ENCODE data around the gene LBR. TPM values are rescaled to one million over a fixed set of nuclear protein-coding genes. Genes with fewer than 3 reads are reported as not detected.

The LBR gene
- total RNA-seq, result 10 to 100 TPM; 39.1 to 51.7 TPM

GRCh38 chr1:225427235-225428067, at the start of gene LBR:
TSS of gene LBR (minus strand) at chr1:225428038. CDS start at chr1:225424075, 3,963 bp downstream.
- ATAC-seq (ENCODE audit: insufficient number of reproducible peaks, low FRiP score, low read depth) (peak; percentile 46), DNase-seq (ENCODE audit: low spot score) (no peak)
- TF ChIP-seq CTCF (IDR thresholded peaks at IDR 0.05), result no peak
- H3K27ac ChIP-seq, result peak within 1 kb of the TSS; percentile 78 to 85
- H3K9me3 ChIP-seq, result no peaks in the 10 kb centered on the region
- no peaks in the 10 kb centered on the region for H3K36me3 ChIP-seq
- H3K27me3 ChIP-seq (replicated peaks; ENCODE audit: insufficient read depth), result no peaks in the 10 kb centered on the region
- H3K4me3 ChIP-seq, result peak within 1 kb of the TSS; percentile 94
- H3K4me1 ChIP-seq (ENCODE audit: control insufficient read depth in 1 of 2, low read depth in 2 of 2), result peaks cover 13 to 38% of the 10 kb centered on the region in 2 donors

DNA sequence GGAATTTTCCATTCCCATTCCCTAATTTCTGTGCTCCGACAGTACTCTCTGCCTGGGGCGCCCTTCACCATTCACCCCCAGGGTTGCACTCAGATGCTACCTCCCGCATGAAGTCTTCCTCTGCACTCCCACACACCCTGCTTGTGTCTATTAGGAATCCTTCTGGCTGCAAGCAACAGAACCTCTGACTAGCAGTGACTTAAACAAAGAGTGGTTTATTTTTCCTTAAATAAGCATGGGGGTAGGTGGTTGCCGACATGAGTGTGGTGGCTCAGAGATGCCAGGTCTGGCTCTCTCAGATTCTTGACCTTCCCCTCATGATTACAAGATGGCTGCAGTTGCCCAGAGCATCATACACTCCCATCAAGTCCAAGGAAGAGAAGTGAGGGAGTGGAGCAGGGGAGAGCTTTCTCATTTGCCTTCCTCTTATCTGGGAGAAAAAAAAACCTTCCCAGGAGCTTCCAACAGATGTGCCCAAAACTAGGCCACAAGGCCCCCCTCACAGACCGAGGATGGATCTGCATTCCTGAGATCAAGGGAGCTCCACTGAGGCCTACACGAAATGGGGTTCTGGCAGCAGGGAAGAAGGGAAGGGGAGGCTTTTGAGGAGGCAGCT, 49.6 kb upstream of the LBR start:
- no peaks in the 10 kb centered on the region for H3K9me3 ChIP-seq
- no peak for ATAC-seq (ENCODE audit: insufficient number of reproducible peaks, low FRiP score, low read depth)
- H3K27me3 ChIP-seq (replicated peaks; ENCODE audit: insufficient read depth), result no peaks in the 10 kb centered on the region
- no peaks in the 10 kb centered on the region for H3K36me3 ChIP-seq
- H3K27ac ChIP-seq, result no peak overlapping the region
- no peak for DNase-seq (ENCODE audit: low spot score)
- no peak overlapping the region for H3K4me3 ChIP-seq
- no peak for TF ChIP-seq CTCF (IDR thresholded peaks at IDR 0.05)
- peaks cover 5 to 25% of the 10 kb centered on the region in 2 donors for H3K4me1 ChIP-seq (ENCODE audit: control insufficient read depth in 1 of 2, low read depth in 2 of 2)

DNA sequence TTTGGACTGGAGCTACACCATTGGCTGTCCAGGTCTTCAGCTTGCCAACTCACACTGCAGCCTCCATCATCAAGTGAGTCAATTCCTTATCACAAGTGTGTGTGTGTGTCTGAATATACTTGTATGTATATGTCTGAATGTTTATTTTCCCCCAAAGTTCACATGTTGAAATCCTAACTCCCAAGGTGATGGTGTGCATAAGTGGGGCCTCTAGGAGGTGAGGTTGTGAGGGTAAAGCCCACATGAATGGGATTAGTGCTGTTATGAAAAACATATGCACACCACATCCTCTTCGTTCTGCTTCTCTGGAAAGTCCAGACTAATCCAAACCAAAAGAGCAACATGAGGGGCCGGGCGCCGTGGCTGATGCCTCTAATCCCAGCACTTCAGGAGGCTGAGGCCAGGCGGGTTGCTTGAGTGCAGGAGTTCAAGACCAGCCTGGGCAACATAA, 48.7 kb upstream of the LBR start:
- TF ChIP-seq CTCF (IDR thresholded peaks at IDR 0.05), result no peak
- ATAC-seq (ENCODE audit: insufficient number of reproducible peaks, low FRiP score, low read depth) (no peak), DNase-seq (ENCODE audit: low spot score) (no peak)
- Histone ChIP-seq H3K4me1 (ENCODE audit: control insufficient read depth in 1 of 2, low read depth in 2 of 2) (peaks cover 0 to 16% of the 10 kb centered on the region in 2 donors), H3K27me3 (replicated peaks; ENCODE audit: insufficient read depth) (no peaks in the 10 kb centered on the region), H3K9me3 (no peaks in the 10 kb centered on the region), H3K36me3 (no peaks in the 10 kb centered on the region), H3K4me3 (no peak overlapping the region), H3K27ac (no peak overlapping the region)

DNA sequence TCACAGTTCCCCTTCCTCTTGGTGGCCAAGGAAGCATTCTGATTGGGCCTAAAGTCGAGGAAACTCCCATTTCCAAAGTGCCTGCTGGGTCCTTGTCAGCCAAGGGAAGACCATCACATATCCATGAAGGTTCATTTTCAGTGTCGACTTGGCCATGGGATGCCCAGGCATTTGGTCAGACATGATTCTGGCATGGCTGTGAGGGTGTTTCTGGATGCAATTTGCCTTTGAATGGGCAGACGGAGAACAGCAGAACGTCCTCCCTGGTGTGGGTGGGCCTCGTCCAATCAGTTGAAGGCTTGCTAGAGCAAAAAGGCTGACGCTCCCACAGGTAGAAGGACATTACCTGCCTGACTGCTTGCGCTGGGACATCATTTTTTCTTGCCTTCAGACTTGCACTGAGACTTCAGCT, 48.3 kb upstream of the LBR start:
- peaks cover 0 to 12% of the 10 kb centered on the region in 2 donors for H3K4me1 ChIP-seq (ENCODE audit: control insufficient read depth in 1 of 2, low read depth in 2 of 2)
- H3K4me3 ChIP-seq, result no peak overlapping the region
- DNase-seq (ENCODE audit: low spot score) (no peak), ATAC-seq (ENCODE audit: insufficient number of reproducible peaks, low FRiP score, low read depth) (no peak)
- H3K27me3 ChIP-seq (replicated peaks; ENCODE audit: insufficient read depth), result no peaks in the 10 kb centered on the region
- TF ChIP-seq CTCF (IDR thresholded peaks at IDR 0.05), result no peak
- H3K27ac ChIP-seq, result no peak overlapping the region
- H3K36me3 ChIP-seq, result no peaks in the 10 kb centered on the region
- H3K9me3 ChIP-seq, result no peaks in the 10 kb centered on the region

Data from thoracic aorta (tissue), 2 donors.